ENCODE data around the gene KCNH2.

Gene KCNH2

DNA sequence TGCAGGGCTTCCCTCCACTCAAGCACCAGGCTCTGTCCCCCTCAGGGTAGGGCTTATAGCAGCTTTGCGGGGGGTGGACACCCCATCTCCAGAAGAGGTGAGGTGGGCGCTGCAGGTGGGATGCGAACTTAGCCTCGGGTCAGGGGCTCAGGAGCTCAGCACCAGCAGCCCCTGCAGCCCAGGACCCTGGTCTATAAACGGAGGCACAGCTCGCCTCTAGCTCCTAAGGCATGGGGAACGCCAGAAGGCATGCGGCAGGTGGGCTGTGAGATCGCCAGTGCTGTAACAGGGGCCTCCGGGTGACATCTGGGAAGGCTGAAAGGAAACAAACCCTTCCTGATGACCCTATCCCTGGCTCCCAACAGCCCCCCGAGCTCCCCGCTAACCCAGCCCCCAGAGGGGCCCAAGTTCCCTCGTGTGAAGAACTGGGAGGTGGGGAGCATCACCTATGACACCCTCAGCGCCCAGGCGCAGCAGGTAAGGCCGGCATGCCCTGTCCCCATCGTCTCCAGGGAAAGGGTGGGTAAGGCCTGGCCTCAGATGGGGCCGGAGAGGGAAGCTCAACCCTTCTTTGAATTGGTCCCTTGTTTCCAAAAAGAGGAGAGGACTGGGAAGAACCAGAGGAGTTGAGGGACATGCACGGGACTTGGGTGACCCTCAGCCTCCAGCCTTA lies 16.9 kb upstream of the KCNH2 start:
- no peak for DNase-seq

DNA sequence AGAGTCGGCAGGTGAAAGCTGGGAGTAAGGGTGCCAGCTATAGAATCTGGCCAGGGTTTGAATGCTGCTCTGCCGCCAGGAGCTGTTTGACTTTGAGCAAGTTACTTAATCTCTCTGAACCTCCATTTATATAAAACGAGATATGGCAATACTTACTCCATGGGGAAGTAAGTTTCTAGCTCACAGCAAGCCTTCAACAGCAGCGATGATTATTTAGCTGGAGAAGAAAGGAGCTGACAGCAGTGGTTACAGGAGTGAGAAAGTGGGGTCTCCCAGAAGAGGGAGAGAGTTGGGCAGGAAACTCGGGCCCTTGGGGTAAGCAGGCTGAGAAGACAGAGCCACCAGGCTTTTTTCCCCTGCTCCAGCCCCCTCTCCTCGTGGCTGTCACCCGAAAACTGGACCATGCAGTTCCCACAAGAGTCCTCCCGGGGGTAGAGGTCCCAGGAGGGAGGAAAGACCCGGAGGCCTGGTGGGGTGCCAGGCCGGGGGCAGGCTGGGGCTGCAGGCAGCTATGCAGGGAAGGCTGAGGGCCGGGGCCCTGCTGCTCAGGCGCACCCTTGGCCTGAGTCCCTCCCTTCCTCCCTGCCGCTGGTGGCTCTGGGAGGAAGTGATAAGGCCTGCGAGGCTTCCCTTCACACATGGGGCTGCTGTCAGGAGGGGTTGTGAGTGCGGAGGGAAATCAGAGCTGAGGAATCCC lies 16.2 kb upstream of the KCNH2 start:
- no peak for DNase-seq

DNA sequence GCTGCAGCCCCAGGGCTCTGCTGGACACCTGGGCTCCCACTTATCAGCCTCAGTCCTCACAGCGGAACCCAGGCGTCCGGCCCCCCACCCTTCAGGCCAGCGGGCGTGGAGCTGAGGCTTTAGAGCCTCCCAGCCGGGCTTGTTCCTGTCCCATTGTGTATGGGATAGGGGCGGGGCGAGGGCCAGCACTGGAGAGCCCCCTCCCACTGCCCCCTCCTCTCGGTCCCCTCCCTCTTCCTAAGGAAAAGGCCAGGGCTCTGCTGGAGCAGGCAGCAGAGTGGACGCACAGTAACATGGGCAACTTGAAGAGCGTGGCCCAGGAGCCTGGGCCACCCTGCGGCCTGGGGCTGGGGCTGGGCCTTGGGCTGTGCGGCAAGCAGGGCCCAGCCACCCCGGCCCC lies 15.4 kb upstream of the KCNH2 start:
- DNase-seq, result no peak

DNA sequence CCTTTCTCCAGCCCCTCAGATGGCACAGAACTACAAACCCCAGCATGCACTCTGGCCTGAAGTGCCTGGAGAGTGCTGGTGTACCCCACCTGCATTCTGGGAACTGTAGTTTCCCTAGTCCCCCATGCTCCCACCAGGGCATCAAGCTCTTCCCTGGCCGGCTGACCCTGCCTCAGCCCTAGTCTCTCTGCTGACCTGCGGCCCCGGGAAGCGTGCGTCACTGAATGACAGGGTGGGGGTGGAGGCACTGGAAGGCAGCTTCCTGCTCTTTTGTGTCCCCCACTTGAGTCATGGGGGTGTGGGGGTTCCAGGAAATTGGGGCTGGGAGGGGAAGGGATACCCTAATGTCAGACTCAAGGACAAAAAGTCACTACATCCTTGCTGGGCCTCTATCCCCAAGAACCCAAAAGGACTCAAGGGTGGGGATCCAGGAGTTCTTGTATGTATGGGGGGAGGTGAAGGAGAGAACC lies 14.7 kb upstream of the KCNH2 start:
- no peak for DNase-seq

DNA sequence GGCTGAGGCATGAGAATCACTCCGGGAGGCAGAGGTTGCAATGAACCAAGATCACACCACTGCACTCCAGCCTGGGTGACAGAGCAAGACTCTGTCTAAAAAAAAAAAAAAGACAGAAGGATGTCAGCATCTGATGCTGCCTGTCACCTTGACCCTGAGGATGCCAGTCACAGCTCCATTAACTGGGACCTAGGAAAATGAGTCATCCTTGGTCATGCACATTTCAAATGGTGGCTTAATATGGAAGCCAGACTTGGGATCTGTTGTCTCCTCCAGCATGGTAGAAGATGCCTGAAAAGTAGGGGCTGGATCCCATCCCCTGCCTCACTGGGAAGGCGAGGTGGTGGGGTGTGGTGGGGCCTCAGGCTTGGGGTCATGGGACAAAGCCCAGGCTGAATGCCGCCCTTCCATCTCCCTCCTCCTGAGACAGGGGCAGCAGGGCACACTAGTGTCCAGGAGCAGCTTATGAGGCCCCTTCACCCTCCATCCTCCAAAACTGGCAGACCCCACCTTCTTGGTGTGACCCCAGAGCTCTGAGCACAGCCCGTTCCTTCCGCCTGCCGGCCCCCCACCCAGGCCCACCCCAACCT lies 14.0 kb upstream of the KCNH2 start:
- no peak for DNase-seq

DNA sequence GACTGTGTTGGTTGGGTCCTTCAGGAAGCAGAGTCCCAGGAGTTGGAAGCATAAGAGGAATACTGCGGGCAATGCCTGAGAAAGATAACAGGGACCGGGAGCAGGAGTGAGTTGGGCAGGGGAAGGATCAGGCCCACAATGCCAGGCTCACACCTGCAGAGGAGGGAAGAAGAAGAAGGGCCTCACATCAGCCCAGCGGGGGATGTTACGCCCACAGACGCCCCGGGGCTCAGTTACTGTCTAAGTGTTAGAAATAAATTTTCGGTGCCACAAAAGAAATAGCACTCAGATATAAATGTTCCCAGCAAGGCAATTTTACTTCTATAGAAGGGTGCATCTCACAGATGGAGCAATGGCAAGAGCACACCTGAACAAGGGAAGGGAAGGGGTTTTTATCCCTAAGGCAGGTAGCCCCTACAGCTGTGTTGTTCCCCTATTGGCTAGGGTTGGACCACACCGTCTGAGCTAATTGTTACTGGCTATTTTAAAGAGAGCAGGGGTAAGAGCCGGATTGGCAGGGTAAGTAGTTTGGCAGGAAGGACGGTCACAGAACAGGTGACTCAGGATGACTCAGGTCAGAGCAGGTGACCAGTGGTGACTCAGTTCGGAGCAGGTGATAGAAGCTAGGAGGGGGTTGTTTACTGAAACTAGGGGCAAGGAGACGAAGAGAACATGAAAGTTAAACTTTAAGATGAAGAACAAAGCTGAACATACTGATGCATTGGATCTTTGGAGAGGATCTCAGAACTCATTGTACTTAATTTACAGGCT lies 12.5 kb upstream of the KCNH2 start, which contains the start of gene NOS3:
TSS of gene NOS3 (plus strand) at position 602 of the 771 bp plus-strand sequence. CDS start 2,787 bp downstream, outside the sequence.
- DNase-seq, result no peak

DNA sequence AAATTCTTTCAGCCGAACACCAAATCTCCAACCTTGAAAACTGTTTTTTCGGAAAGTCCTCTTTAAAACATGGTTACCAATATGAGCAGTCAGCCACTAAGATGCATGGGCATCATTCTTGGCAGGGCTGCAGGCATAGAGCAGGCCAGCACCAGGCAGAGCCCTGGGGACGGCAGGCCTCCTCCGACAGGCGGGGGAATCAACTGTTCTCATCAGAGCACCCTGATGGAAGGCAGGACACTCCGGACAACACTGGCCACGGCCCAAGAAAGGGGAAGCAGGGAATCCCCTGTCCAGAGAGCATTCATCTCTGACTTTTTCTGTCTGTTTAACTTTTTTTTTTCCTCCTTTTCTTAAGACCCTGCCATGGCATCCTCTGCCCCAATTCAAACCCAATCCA lies 11.3 kb upstream of the KCNH2 start:
- DNase-seq, result no peak

DNA sequence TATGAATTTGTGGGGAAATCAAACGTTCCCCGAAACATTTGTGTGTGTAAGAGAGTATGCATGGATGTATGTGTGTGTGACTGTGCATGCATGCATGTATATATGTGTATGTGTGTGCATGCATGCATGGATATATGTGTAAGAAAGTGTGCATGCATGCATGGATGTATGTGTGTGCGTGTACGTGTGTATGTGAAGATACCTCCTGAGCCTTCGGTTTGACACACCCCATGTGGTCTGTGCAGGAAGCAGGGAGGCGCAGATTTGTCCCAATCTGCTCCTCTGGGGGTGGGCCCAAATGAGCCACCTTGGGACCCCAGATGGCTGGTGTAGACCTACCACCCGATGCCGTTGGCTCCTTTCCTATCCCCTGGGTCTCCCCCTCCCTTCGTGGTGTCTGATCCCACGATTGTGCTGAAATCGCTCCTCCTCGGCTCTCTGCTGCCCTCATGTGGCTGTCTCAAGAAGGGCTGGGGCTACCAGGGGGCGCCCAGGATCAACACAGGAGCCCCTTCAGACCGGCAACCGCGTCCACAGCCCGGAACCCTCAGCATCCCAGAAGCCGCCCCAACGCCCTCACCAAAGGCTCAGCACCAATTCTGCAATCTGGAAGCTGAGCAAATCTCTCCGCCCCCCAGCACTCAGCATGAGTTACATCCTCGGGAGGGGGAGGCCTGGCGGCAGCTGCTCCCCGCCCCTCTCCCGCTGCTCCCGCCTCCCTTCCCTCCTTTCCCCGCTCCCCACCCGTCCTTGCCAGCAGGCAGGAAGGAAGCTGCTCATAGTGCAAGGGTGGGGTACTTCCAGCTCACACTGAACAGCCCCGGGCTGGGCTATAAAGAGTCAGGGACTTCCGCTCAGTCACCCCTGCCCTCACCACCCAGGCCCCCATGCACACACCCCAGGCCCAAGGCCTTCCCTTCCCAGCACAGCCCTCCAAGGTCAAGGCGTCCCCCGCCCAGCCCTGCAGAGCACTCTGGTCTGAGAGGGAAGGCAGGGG lies 10.4 kb upstream of the KCNH2 start:
- no peak for DNase-seq

DNA sequence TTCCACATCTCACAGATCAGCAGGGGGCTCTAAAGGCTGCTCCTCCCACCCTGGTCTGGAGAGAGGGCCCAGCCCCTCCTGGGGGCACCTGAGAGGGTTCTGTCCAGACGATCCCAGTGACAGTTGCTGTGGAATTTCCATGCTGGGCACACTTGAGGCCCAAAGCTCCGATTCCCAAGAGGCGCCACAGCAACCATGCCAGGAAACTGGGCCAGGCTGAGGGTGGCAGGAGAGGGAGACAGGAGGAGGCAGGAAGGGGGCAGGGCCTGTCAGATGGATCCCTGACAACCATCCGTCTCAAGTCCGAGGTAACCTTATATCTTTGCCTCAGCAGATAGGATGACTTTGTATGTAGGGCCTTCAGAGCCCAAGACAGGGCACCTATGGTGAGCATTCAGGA lies 8.4 kb upstream of the KCNH2 start:
- DNase-seq, result no peak

DNA sequence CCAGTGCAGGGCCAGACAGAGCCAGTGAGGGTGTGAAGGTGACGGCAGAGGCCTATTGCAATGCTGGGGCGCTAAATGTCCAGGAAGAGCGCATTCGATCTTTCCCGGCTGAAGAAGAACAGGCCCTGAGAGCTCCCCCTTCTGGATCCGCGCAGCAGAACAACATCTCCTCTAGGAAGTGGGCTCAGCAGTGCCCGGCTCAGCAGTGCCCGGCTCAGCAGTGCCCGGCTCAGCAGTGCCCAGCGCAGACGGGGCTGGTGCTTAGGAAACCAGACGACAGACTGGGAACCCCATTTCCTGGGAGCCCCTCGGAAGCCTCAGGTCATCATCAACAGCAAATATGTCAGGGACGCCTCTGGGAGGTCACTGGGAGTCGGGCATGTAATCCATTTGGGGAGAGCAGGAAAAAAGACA lies 8.0 kb upstream of the KCNH2 start:
- no peak for DNase-seq

DNA sequence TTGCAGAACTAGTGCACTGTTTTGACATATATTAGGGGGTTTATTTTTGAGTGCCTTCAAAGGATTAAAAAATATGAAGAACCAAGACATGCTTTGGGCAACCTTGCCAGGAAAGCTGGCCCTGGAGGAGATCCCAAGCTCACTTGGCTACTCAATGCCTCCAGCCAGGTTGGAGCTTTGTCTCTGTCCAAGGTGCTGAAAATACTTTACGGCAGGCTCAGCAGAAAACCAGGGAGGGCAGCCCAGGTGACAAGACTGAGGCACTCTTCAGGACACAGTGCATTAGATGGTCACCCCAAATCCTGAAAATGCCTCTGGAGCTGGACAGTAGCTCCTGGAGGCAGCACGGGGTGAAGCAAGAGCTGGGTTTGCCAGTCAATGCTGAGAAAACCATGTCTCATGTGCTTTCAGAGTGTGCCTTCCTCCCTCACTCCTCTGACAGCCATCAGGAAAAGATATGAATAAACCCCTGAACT lies 5.8 kb upstream of the KCNH2 start:
- no peak for DNase-seq

DNA sequence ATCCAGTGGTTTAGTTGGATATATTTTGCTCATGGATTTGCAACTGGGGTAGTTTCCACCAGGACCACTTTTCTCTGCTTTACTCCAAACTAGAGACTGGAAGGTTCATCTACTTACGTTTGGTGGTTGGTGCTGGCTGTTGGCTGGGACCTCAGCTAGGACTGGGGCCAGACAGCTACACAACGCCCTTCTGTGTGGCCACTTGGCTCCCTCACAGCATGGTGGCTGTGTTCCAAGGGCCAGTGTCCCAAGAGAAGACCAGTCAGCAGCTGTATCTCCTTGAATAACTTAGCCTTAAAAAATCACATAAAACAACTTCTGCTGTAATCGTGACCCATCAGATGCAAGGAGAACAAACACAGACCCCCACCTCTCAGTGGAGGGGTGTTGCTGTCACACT lies 4.2 kb upstream of the KCNH2 start:
- no peak for DNase-seq

DNA sequence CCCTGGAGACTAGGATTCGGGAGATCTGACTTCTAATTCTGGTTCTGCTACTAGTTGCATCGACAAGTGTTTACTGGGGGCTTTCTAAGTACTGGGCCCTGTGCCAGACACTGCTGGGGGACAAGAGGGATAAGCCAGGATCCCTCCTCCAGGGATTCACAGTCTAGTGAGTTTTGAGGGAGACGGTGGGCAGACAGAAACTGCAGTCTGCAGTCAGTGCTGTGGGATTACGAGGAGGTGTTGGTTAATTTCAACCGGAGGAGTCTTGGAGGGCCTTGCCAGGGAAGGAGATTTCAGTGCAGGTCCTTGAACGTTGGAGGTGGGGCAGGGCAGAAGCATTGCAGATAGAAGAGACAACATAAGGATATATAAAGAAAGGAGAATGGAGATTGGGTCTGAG lies 3.5 kb upstream of the KCNH2 start:
- no peak for DNase-seq

DNA sequence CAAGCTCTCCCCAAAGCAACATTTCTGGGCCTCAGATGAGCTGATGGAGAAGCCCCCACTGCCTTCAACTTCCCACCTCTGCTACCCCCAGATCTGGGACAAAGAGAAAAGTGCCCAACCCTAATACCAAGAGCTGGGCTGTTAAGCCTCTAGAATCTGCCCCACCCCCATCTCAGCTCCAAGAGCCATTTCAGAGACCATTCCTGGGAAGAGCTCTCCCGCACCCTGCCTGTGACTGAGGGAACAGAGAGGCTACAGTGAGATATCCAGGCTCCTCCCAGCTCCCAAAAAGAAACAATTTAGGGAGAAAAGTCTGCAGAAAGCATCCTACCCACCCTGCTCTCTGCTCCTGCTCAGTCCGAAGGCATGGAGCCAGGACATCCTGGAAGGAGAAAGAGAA lies 2.5 kb upstream of the KCNH2 start:
- no peak for DNase-seq

DNA sequence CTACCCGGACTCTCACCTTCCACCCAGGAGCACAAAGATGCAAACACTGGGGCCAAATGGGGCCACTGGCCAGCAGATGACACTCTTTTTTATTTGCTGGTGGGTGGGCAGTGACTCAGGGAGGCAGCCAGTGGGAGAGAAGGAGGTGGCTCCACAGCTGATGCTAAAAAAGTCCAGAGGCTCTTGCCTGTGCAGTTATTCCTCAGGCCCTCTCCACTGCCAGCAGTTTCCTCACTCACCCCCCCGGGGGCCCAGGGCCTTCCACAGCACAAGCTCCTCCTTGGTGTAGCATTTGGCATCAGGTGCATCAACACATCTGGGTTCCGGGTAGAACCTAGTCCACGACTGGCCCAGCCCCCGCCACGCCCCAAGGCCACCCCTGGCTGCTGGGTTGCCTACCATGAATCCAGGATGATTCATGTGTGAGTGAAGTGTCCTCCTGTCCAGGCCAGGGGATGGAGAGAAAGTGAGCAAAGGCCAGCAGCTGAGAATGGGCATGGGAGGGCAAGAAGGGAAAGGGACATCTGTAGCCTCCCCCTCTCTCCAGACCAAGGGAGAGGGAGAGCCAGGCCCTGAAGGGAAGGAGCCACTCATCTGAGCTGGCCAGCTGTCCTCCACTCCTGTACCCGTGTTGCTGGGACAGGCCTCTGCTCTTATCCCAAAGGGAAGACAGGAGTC lies 1.7 kb upstream of the KCNH2 start:
- no peak for DNase-seq

DNA sequence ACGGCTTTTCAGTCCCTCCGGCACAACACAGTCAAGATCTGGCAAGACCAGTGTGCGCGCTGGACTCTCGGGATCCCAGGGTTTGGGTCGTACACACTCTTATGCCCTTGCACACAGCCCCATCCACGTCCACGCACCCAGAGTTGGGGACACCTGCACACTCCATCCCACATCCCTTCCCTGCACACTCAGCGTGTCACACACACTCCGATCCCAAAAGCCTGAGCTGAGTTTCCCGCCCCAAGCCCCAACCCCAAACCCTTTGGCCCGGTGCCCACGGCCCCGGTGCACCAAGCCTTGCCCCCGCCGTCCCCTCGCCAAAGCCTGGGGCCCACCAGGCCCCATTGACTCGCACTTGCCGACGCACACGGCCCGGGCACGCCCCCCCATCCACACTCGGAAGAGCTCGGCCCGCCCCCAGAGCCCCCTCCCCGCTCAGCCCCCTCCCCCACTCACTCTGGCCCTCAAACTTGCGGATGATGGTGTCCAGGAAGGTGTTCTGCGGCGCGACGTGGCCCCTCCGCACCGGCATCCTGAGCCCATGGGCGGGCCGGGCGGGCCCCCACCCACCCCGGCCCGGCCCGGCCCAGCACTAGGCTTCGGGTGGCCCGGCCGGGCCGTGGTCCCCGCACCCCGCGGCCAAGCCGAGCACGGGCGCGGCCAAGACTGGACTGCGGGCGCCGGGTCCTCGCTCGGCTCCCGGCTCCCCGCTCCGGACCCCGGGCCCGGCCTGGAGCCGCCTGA lies 567 bp downstream of the KCNH2 start:
- DNase-seq, result no peak

DNA sequence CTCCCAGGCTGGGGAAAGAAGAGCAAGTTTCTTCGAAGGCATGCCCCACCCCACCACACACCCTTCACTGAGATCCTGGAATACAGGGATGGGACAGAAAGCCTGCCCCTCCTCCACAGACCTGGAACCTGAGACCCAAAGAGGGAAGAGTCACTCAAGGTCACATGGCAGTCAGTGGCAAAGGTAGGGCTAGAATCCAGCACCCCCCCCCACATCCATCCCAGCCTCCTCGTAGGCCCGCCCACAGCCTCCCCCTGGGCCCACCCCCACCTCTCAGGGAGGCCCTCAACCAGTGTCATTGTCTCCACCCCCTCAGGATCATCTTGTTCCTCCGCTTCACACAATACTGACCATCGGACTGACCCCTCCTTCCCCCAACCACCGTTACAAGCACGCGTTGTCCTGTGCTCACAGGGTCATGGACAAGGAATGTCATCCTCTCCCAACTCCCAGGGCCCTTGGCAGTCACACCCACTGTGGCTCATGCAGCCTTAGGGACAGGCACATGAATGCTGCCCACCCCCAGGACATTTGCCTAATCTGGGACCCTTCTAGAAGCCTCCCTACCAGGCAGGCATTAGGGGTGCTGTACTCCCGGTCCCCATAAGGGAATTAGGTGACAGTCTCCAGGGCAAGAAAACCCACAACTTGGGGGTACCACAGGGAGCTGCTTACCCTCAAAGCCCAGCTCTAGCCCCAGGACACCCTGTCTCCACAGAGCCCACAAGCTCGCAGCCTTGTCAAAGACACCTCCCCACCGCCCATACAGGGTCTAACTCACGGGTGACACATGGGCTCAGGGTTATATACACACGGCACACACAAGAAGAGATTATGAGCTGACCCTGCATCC lies 1.4 kb downstream of the KCNH2 start:
- no peak for DNase-seq

DNA sequence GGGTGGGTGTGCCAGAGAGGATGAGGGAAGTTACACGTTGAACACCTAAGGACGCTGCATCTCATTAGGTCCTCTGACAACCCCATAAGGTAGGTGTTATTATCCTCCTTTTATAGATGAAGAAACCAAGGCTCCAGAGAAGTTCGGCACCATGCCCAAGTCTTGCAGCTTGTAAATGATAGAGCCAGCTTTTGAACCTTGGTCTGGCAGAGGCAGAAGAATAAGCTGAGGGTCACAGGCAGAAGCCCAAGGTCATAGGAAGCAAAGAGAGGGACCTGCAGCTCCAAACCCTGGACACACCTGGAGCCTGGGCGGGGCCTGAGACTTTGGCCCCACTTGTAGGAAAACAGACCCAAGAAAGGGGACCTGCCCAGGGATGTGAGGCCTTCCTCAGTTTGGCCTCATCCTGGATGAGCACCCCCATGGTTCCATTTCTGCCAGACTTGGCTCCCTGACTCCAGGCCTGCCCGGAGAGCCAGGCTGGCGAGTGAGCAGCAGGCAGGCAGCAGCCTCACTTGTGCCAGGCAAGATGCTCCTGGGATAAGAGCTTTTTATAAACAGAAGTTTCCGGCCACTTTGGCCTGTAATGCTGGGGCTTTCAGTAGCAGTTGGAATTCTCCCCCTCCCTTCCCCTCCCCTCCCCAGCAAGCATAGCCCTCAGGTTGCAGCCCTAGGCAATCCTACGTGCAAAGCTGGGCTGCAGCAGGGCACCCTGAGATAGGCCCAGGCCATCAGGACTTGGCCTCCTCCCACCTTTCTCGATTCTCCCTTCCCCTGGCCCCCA lies 2.4 kb downstream of the KCNH2 start:
- DNase-seq, result no peak
